SK-N-SH (cell line): Measurements from ENCODE around the gene EXPH5.

ENCODE experiments used
- CHD2 ChIP-seq: fragments of 150-350 bp; IDR thresholded peaks from 2 replicates; pipeline ENCODE4 v1.6.1; 2018; ENCODE audit warnings: low read length; ENCODE audit not compliant: partially characterized antibody
- EZH2phosphoT487 ChIP-seq: fragments of 200-600 bp; sonication (generic); IDR thresholded peaks from 2 replicates; pipeline ENCODE4 v1.6.1; 2017; ENCODE audit warnings: low read depth, mixed run types, mild to moderate bottlenecking, antibody characterized with exemption, moderate library complexity, borderline replicate concordance
- GABPA ChIP-seq: IDR thresholded peaks from 2 replicates; pipeline ENCODE4 v1.4.0; 2012; ENCODE audit warnings: low read depth, mild to moderate bottlenecking
- NRF1 ChIP-seq: IDR thresholded peaks from 2 replicates; pipeline ENCODE4 v1.6.1; 2012; ENCODE audit warnings: low read depth, mild to moderate bottlenecking, low read length
- SIN3A ChIP-seq: IDR thresholded peaks from 2 replicates; pipeline ENCODE4 v1.6.1; 2012; ENCODE audit warnings: low read depth, mild to moderate bottlenecking, low read length, moderate library complexity, borderline replicate concordance
- TEAD4 ChIP-seq: IDR thresholded peaks from 2 replicates; pipeline ENCODE4 v1.4.0; 2012; ENCODE audit warnings: mild to moderate bottlenecking, borderline replicate concordance; ENCODE audit not compliant: insufficient read depth
- TF ChIP-seq, protein P1 (sequence below): fragments of 200-600 bp; sonication (generic); IDR thresholded peaks from 2 replicates; pipeline ENCODE4 v1.6.1; 2017; ENCODE audit warnings: antibody characterized with exemption, mild to moderate bottlenecking, moderate library complexity
- TF ChIP-seq, protein P2 (sequence below): IDR thresholded peaks from 2 replicates; pipeline ENCODE4 v1.6.1; 2012; ENCODE audit warnings: mild to moderate bottlenecking, low read depth, low read length, moderate library complexity

DNA sequence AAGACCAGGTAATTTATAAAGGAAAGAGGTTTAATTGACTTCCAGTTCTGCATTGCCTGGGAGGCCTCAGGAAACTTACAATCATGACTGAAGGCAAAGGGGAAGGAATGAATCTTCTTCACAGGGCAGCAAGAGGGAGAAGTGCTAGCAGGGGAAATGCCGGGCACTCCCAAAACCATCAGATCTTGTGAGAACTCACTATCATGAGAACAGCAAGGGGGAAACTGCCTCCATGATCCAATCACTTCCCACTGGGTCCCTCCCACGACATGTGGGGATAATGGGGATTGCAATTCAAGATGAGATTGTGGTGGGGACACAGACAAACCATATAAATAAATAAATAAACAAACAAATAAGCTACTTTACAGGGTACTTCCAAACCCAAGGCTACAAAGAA lies 28.8 kb upstream of the EXPH5 start:
- TF ChIP-seq, protein P1, sequence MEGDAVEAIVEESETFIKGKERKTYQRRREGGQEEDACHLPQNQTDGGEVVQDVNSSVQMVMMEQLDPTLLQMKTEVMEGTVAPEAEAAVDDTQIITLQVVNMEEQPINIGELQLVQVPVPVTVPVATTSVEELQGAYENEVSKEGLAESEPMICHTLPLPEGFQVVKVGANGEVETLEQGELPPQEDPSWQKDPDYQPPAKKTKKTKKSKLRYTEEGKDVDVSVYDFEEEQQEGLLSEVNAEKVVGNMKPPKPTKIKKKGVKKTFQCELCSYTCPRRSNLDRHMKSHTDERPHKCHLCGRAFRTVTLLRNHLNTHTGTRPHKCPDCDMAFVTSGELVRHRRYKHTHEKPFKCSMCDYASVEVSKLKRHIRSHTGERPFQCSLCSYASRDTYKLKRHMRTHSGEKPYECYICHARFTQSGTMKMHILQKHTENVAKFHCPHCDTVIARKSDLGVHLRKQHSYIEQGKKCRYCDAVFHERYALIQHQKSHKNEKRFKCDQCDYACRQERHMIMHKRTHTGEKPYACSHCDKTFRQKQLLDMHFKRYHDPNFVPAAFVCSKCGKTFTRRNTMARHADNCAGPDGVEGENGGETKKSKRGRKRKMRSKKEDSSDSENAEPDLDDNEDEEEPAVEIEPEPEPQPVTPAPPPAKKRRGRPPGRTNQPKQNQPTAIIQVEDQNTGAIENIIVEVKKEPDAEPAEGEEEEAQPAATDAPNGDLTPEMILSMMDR = no peak
- no peak for TF ChIP-seq NRF1
- no peak for TF ChIP-seq TEAD4
- no peak for TF ChIP-seq EZH2phosphoT487
- no peak for TF ChIP-seq CHD2
- TF ChIP-seq, protein P2, sequence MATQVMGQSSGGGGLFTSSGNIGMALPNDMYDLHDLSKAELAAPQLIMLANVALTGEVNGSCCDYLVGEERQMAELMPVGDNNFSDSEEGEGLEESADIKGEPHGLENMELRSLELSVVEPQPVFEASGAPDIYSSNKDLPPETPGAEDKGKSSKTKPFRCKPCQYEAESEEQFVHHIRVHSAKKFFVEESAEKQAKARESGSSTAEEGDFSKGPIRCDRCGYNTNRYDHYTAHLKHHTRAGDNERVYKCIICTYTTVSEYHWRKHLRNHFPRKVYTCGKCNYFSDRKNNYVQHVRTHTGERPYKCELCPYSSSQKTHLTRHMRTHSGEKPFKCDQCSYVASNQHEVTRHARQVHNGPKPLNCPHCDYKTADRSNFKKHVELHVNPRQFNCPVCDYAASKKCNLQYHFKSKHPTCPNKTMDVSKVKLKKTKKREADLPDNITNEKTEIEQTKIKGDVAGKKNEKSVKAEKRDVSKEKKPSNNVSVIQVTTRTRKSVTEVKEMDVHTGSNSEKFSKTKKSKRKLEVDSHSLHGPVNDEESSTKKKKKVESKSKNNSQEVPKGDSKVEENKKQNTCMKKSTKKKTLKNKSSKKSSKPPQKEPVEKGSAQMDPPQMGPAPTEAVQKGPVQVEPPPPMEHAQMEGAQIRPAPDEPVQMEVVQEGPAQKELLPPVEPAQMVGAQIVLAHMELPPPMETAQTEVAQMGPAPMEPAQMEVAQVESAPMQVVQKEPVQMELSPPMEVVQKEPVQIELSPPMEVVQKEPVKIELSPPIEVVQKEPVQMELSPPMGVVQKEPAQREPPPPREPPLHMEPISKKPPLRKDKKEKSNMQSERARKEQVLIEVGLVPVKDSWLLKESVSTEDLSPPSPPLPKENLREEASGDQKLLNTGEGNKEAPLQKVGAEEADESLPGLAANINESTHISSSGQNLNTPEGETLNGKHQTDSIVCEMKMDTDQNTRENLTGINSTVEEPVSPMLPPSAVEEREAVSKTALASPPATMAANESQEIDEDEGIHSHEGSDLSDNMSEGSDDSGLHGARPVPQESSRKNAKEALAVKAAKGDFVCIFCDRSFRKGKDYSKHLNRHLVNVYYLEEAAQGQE = no peak
- TF ChIP-seq SIN3A = no peak
- no peak for TF ChIP-seq GABPA
